HG03558 (cell line): ENCODE data around the gene CA9.

Experiments used
- ATAC-seq: cut with Tn5 transposase; IDR thresholded peaks from one replicate; pipeline ENCODE4 v1.9.1; 2021; ENCODE audit warnings: moderate number of reproducible peaks; ENCODE audit not compliant: unreplicated experiment; ENCODE audit errors: extremely low read depth

CA9 gene

DNA sequence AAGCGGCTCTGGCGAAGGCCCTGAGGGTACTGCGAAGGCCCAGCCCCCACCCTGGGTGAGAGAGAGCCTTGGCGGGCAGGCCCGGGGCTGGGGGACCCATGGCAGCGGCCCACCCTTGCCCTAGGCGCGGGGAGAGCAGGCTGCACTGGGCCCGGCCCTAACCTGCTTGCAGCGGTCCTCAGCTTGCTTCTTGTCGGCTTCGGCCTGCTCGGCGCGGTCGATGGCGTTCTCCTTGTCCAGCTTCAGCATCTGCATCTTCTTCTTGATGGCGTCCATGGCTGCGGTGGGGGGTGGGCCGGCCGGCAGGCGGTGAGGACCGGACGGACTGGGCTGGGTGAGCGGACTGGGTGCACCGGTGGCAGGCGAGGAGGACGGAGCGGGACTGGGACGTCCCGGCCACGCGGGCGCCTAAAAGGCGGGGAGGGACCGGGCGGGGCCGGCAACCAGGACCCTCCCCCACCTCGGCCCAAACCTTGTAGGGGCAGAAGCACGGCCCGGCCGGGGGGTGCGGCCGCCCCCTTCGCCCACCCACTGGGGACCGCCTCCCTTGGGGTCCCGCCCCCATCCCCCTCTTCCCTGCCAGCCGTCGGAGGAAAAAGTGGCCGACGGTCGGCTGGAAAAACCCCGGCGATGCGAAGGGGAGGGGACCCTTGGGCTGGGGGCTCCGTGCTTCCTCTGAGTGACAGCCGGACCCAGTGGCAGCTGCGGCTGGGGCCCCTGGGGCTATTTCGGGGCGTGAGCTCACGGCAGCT lies 16.0 kb downstream of the CA9 start, which contains the start of gene TPM2:
TPM2 (minus strand) TSS at position 384 of the 752 bp plus-strand sequence; CDS start at position 276, 108 bp downstream.
- no peak for ATAC-seq

GRCh38 chr9:35690294-35690613 lies 16.5 kb downstream of the CA9 start:
- ATAC-seq: no peak

DNA sequence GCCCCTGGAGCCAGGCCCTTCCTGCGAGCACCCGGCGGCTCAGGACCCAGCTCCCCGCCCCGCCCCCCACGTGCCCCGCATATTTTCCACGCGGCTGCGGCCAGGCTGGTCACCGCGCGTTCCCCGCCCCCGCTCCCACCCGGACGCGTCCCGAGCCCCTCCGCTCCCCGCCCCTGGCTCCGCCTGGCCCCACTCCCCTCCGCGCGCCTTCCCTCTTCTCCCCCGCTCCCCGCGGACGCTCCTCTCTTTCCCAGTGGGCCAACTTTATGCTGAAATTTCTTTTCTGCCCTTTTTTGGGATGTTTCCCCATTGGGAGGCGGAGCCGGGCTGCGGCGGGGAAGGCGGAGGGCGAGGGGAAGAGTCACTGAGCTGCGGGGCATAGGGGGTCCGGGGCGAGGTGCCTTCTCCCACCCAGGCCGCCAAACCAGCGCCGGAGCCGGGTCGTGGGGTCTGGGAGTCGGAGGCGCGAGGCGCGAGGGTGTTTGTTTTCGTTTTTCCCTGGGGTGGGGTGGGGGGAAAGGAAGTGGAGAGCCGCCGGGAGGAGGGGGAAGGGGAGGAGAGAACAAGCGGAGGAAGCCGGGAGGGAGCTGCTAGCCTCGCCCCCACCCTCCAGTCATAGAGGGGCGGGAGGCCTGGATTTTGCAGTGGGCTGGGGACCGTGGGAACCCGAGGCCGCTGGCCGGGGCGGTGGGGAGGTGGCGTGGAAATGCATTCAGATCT lies 17.0 kb downstream of the CA9 start:
- no peak for ATAC-seq

GRCh38 chr9:35691334-35691650 lies 17.6 kb downstream of the CA9 start:
- ATAC-seq: no peak

DNA sequence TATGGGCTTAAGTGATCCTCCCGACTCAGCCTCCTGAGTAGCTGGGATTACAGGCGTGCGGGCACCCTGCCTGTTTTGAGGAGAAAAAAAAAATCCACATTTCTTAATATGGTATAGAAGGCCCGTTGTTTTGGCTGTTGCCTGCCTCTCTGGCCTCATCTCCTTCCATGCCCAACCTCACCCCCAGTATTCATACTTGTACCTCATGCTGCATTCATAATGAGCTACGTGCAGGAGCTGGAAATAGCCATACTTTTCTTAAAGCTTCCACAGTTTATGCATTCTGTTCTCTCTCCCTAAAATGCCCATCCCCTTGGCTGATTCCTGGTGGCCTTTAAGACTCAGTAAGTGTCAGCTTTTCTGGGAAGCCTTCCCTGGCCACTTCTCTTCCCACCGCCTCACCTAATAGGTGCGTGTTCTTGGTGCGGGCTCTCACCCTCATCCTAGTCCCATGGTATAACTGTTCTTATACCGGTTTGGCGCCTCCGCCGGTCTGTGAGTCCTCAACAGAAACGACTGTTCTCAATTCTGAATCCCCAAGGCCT lies 18.1 kb downstream of the CA9 start:
- no peak for ATAC-seq

- ATAC-seq: no peak
These were observed 22.2 kb downstream of the CA9 start for GRCh38 chr9:35695943-35696401.

DNA sequence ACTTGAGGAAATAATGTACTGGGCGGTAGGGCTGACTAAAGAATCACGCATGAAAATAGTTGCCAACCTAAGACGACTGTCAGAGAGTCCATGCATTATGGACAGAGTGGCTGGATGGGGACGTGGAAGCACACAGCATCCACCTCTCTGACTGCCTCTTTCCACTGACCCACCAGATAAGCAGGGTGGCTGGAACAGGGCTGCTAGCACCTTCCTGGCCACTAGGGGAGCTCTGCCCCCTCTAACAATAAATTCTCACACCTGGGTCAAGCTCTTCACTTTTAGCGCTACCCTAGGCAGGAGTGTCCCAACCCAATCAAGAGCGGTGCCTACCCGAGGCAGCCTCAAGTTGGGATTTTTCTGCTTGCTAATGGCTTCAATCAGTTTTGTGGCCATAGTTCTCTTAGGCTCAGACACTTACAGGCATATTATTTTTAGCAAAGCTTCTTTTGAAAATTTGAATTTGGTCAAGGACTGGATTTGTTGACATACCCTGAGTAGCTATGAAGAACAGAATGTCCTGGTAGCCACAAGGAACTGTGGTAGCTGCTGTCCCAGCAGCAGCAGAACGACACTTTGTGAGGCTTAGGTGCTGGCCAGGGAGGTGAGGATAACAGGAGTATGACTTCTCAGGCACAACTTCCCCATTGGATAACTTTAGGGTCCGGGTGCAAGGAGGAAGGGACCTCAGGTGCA lies 22.9 kb downstream of the CA9 start:
- no peak for ATAC-seq

DNA sequence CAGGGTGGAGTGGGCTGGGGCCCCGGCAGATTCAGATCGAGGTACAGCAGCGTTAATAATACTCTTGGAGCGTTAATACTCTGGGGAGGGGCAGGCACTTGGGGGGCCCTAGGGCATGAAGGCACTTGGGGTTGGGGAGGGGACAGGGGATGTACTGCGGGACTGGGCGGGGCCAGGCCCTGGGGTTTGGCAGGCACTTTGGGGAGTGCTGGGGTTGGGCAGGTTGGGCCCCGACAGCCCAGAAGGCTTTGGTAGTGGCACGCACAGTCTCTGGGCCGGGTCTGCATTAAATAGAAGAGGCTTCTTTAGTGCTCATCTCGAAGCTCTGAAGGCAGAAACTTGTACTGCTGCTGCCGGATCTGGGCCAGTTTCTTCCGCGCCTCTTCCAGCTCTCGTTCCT lies 23.8 kb downstream of the CA9 start:
- ATAC-seq: no peak

GRCh38 chr9:35698231-35698630 lies 24.5 kb downstream of the CA9 start:
- ATAC-seq: no peak

GRCh38 chr9:35700031-35700430 lies 26.3 kb downstream of the CA9 start:
- ATAC-seq: no peak

DNA sequence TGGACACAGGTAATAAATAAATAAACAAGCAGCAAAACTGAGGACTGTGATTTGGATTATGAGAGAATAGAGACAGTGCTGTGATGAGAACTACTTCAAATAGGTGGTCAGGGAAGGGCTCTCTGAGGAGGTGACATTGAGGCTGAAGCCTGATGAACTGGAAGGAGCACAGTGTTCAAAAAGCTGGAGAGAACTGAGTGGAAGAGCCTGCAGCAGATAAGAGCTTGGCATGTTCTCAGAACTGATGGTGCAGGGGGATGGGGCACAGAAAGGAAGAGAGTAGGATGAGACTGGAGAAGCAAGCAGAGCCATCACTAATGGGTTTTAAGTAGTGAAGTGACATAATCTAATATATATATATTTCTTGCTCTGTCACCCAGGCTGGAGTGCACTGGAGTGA lies 27.2 kb downstream of the CA9 start:
- ATAC-seq: no peak

GRCh38 chr9:35702696-35703095 lies 29.0 kb downstream of the CA9 start:
- ATAC-seq: no peak

DNA sequence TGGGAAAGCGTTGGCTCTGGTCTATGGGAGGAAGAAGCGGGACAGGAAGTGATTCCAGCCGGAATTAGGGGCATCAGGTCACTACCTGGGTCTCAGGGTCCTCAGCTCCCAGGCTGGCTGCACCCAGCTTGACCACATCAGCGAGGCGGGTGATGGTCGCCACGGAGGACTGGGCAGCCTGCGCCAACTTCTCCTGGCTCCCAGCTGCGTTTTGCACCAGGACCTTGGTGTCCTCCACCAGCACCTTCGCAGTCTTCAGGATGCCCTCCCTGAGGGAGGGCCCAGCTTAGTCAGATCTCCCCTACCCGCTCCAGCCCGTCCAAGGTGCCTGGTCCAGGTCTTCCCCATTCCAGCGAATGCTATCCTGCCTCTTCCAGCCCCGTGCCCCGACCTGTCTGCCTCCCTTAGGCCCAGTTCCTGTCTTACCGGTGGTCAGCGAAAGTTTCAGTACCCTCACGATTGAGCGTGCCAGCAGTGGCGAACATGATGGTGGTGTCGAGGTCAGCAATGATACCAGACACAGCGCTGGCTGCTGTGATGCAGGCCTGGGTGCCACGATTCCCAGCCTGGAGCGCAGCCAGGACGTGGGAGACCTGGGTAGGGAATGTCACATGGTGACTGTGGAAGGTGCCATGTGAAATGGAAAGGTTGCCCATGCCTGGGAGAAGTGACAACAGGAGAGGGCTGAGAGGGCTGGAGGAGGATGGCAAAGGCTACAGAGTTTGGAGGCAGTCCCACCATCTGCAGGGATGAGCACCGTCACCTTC lies 30.4 kb downstream of the CA9 start:
- no peak for ATAC-seq

GRCh38 chr9:35705372-35705771 lies 31.6 kb downstream of the CA9 start:
- ATAC-seq: no peak

DNA sequence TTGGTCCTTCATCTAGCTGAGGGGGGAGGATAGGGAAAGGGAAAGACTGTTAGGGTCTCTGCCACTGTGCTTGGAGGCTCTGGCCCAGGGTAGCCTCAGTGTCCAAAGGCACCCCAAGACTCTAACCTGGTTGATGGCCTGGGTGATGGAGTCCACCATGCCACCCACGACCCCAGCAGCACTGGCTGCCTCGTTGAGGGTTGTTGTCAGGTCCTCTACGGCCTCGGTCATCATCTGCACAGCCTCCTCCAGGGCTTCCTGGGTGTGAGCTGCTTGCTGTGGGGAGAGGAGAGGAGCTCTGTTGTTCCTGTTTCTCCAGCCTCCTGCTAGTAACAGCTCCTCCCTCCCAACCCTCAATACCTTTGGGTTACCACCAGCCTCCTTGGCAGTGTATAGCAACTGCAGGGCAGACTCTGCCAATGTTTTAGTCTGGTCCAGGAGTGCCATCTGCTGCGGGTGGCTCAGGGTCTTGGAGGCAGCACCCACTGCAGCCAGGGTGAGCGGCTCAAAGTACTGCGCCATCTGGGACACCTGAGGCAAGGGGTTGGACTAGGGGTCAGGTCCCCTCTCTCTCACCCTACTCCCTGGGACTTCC lies 32.2 kb downstream of the CA9 start:
- ATAC-seq: no peak

GRCh38 chr9:35706951-35707350 lies 33.2 kb downstream of the CA9 start:
- no peak for ATAC-seq

DNA sequence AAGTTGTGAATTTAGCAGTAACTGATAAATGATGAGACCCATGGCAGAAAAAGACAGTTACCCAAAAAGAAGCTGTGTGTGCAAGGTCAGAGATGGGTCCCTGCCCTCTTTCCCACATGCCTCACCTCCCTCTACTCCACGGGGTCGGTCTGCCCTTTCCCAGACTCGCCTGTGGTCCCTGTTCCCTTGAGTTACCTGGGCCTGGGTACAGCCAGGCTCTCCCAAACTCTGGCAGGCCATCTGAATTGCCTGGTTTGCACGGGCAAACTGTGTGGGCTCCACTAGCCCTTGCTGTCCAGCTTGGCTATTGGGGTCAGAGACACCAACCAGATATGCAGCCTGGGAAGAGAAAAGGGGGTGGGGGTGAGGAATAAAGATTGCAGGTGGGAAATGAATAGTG lies 34.4 kb downstream of the CA9 start:
- ATAC-seq: no peak

DNA sequence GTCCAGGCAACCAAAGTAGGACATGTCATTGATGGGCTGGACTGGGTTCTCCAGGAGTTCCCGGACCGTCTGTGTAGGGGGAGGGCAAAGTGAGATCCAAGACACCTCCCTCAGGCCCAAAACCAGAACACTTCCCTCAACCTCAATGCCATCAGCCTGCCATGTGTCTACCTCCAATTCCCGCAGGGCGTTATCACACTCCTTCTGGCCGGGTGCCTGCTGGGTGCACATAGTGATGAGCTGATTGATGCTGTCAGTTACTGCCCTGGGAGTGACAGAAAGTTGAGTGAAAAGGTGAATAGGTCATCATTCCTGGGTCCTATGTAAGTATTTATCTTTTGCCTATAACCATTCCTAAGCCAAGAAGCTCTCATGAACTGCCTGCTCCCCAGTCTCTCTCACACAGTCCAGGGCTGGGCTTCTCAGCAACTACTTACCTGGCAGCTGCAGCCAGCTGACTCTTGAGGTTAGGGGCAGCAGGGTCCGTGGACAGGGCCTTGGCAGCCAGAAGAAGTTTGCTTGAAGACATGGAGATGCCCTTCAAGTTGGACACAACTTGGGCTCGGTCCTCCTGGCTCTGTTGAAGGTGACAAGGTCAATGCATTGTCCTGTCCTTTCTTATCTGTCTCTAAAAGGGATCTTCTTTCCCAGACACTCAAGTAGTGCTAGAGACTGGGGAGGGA lies 37.2 kb downstream of the CA9 start:
- ATAC-seq: no peak
